Suprapubic skin (tissue), 4 donors: ENCODE measurements around the gene CS. TPM values are rescaled to one million over a fixed set of nuclear protein-coding genes. Genes with fewer than 3 reads are reported as not detected.

Experiments used
- DNase-seq, 2 donors: peaks; one replicate each; pipeline ENCODE4 v3.0.0-alpha.2; 2019; ENCODE audit warnings: low spot score in 2 of 2
- H3K27ac ChIP-seq: fragments of 200-600 bp; sonication (generic); one replicate; pipeline ENCODE4 v1.5.1; 2019
- H3K27me3 ChIP-seq: fragments of 200-600 bp; sonication (generic); one replicate; pipeline ENCODE4 v1.5.1; 2019
- H3K36me3 ChIP-seq: fragments of 200-600 bp; sonication (generic); one replicate; pipeline ENCODE4 v1.5.1; 2019
- H3K4me1 ChIP-seq: fragments of 200-600 bp; sonication (generic); one replicate; pipeline ENCODE4 v1.5.1; 2019
- H3K4me3 ChIP-seq: fragments of 200-600 bp; sonication (generic); one replicate; pipeline ENCODE4 v1.5.1; 2019; ENCODE audit warnings: mild to moderate bottlenecking
- H3K9me3 ChIP-seq: fragments of 200-600 bp; sonication (generic); one replicate; pipeline ENCODE4 v1.5.1; 2019
- CTCF ChIP-seq, 2 donors: fragments of 200-600 bp in 1 of 2; fragments of 450-650 bp in 1 of 2; sonication (generic) in 1 of 2; IDR thresholded peaks; one replicate each; pipeline ENCODE4 v1.5.1; 2016 to 2019; ENCODE audit warnings: antibody characterized with exemption in 2 of 2, mild to moderate bottlenecking in 1 of 2, moderate library complexity in 1 of 2
- EP300 ChIP-seq: sonication (generic); formaldehyde crosslinking; IDR thresholded peaks from one replicate; pipeline ENCODE4 v1.6.1; 2017; ENCODE audit warnings: antibody characterized with exemption
- POLR2A ChIP-seq, 2 donors: fragments of 450-650 bp; IDR thresholded peaks; one replicate each; pipeline ENCODE4 v1.6.1; 2017; ENCODE audit warnings: antibody characterized with exemption in 2 of 2, mild to moderate bottlenecking in 2 of 2, moderate library complexity in 2 of 2
- POLR2AphosphoS5 ChIP-seq, 3 donors: sonication (generic); formaldehyde crosslinking; IDR thresholded peaks; one replicate each; pipeline ENCODE4 v1.6.1; 2017; ENCODE audit warnings: antibody characterized with exemption in 3 of 3
- WGBS: methylation state at CpG from one replicate; pipeline ENCODE4 v1.1.5; 2018; 5-methylcytosine and 5-hydroxymethylcytosine counted together
- total RNA-seq, 4 donors: library from RNA; depleted of rRNA; stranded (reverse); fragments of >200 nt; gene quantifications; one replicate each; pipeline ENCODE4 v1.1.0, GENCODE V29; 2016

The CS gene
- total RNA-seq, 4 donors from 2014 or later: 176 to 218 (median 179) TPM

GRCh38 chr12:56304872-56305590 lies 4.9 kb upstream of the CS start:
- H3K27me3 ChIP-seq: no peaks in the 10 kb centered on the region
- peaks cover 20% of the 10 kb centered on the region for H3K4me1 ChIP-seq
- H3K4me3 ChIP-seq: no peak overlapping the region
- TF ChIP-seq POLR2AphosphoS5 (IDR thresholded peaks at IDR 0.05) (no peak), CTCF (IDR thresholded peaks at IDR 0.05) (no peak)
- H3K27ac ChIP-seq: no peak overlapping the region
- no peak for DNase-seq
- WGBS: 91% methylated on average over 8 of the region's 8 CpGs
- H3K9me3 ChIP-seq: no peaks in the 10 kb centered on the region
- H3K36me3 ChIP-seq: peaks cover 33% of the 10 kb centered on the region

DNA sequence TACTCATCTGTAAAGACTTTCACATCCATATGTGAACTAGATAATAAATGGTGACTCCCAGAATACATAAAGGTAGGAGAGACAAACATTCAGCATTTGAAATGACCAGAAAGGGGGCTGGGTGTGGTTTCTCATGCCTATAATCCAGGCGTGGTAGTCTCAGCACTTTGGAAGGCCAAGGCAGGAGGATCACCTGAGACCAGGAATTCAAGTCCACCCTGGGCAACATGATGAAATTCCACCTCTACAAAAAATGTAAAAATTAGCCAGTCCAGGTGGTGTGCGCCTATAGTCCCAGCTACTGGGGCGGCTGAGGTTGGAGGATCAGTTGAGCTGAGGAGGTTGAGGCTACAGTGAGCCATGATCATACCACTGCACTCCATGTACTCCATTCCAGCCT lies 4.1 kb upstream of the CS start:
- Histone ChIP-seq H3K4me3 (no peak overlapping the region), H3K27ac (no peak overlapping the region), H3K9me3 (no peaks in the 10 kb centered on the region), H3K4me1 (peaks cover 23% of the 10 kb centered on the region), H3K27me3 (no peaks in the 10 kb centered on the region), H3K36me3 (peaks cover 26% of the 10 kb centered on the region)
- no peak for DNase-seq
- no peak for TF ChIP-seq POLR2A (IDR thresholded peaks at IDR 0.05)
- no peak for TF ChIP-seq CTCF (IDR thresholded peaks at IDR 0.05)
- no peak for TF ChIP-seq POLR2AphosphoS5 (IDR thresholded peaks at IDR 0.05)
- no peak for TF ChIP-seq EP300
- 82% methylated on average over 3 of the region's 3 CpGs for WGBS

DNA sequence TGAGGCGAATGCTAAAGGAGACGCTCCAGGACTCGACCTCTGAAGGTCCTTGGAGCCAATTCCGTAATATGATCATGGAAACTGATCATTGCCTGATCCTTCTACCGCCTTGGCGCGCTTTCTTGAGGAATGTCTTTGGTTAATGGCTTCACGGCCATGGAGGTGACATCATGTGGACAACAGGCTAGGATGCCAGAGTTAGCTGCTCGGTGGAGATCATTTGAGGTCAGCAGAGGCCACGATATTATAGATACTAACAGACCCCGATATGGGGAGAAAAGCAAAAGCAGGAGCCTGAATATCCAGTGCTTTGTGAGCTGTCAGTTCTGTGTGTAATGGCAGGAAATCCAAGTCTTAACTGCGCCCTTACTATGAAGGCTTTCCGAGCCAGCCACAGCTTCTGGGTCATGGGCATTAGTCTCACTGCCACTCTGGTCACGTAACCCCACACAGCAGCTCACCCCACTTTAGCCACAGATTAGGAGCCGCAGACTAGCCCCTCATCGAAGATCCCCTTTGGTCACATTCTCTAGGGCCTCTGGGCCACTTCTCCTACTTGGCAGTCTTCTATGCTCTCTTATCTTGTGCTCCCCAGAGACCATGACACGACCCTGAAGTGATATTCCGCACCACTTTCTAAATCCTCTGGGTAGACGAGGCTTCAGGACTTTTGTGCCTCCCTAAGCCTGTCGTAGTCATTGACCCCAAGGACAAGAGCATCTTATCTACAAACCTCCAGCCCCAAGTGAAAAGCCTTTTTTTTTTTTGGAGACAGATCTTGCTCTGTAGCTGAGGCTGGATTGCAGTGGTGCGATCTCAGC lies 724 bp upstream of the CS start:
- TF ChIP-seq CTCF (IDR thresholded peaks at IDR 0.05) (no peak), EP300 (no peak), POLR2AphosphoS5 (IDR thresholded peaks at IDR 0.05) (no peak), POLR2A (IDR thresholded peaks at IDR 0.05) (no peak)
- H3K4me3 ChIP-seq: peak overlapping the region; percentile 75

DNA sequence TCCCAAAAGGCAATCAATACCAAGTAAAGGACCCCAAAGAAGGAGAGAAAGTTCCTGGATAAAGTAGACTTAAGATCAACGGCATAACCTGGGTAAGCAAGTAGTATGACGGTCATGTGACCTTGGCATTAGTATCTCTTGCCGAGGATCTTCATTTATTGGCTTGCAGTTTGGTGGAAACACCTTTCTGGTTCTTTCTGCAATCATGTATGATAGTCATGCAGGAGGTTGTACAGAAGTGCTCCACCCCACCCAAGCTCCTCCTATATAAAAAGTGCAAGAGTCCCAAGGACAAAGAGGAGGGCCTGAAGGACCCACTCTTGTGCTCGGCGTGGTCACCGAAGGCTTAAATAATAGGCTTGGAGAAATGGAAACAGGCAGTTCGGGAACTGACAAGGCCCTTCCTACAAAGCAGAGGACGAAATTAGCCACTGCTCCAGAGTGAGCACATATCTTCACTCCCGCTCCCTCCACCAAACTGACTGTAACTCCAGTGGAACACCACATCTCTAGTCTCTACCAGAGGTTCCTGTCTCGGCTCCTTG lies 750 bp downstream of the CS start:
- H3K4me1 ChIP-seq: peaks cover 54% of the 10 kb centered on the region
- no peaks in the 10 kb centered on the region for H3K9me3 ChIP-seq
- 0% methylated on average over 9 of the region's 10 CpGs for WGBS
- no peaks in the 10 kb centered on the region for H3K27me3 ChIP-seq
- DNase-seq: no peak
- H3K4me3 ChIP-seq: peak overlapping the region; percentile 75
- H3K27ac ChIP-seq: peak overlapping the region; percentile 94
- TF ChIP-seq CTCF (IDR thresholded peaks at IDR 0.05) (no peak), POLR2AphosphoS5 (IDR thresholded peaks at IDR 0.05) (no peak), EP300 (no peak), POLR2A (IDR thresholded peaks at IDR 0.05) (no peak)
- peaks cover 6% of the 10 kb centered on the region for H3K36me3 ChIP-seq

More for the DNA sequence above, 724 bp upstream of the CS start:
- WGBS: 33% methylated on average over 20 of the region's 21 CpGs
- Histone ChIP-seq H3K9me3 (no peaks in the 10 kb centered on the region), H3K27ac (peak overlapping the region; percentile 94), H3K4me1 (peaks cover 54% of the 10 kb centered on the region), H3K36me3 (peaks cover 10% of the 10 kb centered on the region), H3K27me3 (no peaks in the 10 kb centered on the region)
- peak in 1 of 2 donors; percentile 63 for DNase-seq

GRCh38 chr12:56298828-56299227 lies 1.3 kb downstream of the CS start:
- no peaks in the 10 kb centered on the region for H3K27me3 ChIP-seq
- H3K36me3 ChIP-seq: peaks cover 3% of the 10 kb centered on the region
- H3K4me3 ChIP-seq: peak overlapping the region; percentile 75
- H3K27ac ChIP-seq: peak overlapping the region; percentile 94
- peaks cover 54% of the 10 kb centered on the region for H3K4me1 ChIP-seq
- H3K9me3 ChIP-seq: no peaks in the 10 kb centered on the region
- no peak for DNase-seq
- WGBS: 68% methylated on average over 5 of the region's 5 CpGs
- no peak for TF ChIP-seq POLR2A (IDR thresholded peaks at IDR 0.05)
